ENCODE measurements around the gene CHMP2A. TPM values are rescaled to one million over a fixed set of nuclear protein-coding genes. Genes with fewer than 3 reads are reported as not detected.

CHMP2A gene
- total and polyA plus RNA-seq, 7 experiments from 2014 or later, result 64.3 to 193 (median 98.2) TPM

DNA sequence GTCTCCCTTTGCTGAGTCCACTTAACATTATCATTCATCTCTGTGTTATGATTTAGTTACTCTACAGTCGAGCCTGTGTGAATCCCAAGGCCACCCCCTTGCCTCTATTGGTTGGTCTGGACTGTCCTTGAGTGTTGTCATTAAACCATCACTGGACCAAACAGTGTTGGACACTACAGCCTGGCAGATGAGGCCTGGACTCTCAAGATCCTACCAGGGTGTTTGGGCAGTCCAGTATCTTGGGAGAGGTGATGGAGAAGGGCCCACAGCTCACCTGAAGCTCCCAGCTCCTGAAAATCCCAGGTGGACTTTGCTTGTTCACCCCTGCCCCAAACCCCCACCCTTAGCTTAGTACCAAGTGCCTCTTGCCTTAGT, 3.8 kb downstream of the CHMP2A start:
- CTCF ChIA-PET, result interaction anchor here (1.5 kb wide), 1 partner anchor 31 kb away, joined by 3 read pairs; the partner anchor contains the start of gene ZBTB45
- H3K4me3 Mint-ChIP-seq, result no peak overlapping the region
- H3K4me1 Mint-ChIP-seq, result peaks cover 31 to 58% (median 45%) of the 10 kb centered on the region in 7 donors
- Histone ChIP-seq H3K9me3 (ENCODE audit: control insufficient read depth in 2 of 3, low read length in 3 of 3) (no peaks in the 10 kb centered on the region), H3K27ac (ENCODE audit: low read depth, low read length) (no peak overlapping the region), H3K4me3 (ENCODE audit: low read length) (no peak overlapping the region), H3K4me1 (ENCODE audit: control insufficient read depth in 2 of 2, insufficient read depth in 2 of 2, low read length in 2 of 2) (peaks cover 23 to 24% of the 10 kb centered on the region in 2 donors), H3K27me3 (ENCODE audit: control insufficient read depth in 2 of 2, insufficient read depth in 2 of 2, low read length in 2 of 2) (no peaks in the 10 kb centered on the region), H3K36me3 (ENCODE audit: control insufficient read depth in 2 of 3, insufficient read depth in 3 of 3, low read length in 3 of 3) (peaks cover 5 to 74% (median 34%) of the 10 kb centered on the region in 3 experiments)
- intact Hi-C loops (cut with micrococcal nuclease), result no loop called here
- POLR2A ChIA-PET, result interaction anchor here (0.9 to 1.9 kb wide), 2 partner anchors 11 to 22 kb away, joined by 7 to 9 read pairs; partner anchors contain the start of gene MZF1
- H3K27me3 Mint-ChIP-seq, result no peaks in the 10 kb centered on the region
- peaks cover 8 to 50% (median 25%) of the 10 kb centered on the region in 5 donors for H3K36me3 Mint-ChIP-seq
- no peak for DNase-seq
- H3K9me3 Mint-ChIP-seq, result peaks cover 0 to 7% (median 0%) of the 10 kb centered on the region in 11 donors
- H3K27ac Mint-ChIP-seq, result peak overlapping the region in 3 of 9 donors; percentile 38 to 69 (median 51)
- ATAC-seq, result no peak

DNA sequence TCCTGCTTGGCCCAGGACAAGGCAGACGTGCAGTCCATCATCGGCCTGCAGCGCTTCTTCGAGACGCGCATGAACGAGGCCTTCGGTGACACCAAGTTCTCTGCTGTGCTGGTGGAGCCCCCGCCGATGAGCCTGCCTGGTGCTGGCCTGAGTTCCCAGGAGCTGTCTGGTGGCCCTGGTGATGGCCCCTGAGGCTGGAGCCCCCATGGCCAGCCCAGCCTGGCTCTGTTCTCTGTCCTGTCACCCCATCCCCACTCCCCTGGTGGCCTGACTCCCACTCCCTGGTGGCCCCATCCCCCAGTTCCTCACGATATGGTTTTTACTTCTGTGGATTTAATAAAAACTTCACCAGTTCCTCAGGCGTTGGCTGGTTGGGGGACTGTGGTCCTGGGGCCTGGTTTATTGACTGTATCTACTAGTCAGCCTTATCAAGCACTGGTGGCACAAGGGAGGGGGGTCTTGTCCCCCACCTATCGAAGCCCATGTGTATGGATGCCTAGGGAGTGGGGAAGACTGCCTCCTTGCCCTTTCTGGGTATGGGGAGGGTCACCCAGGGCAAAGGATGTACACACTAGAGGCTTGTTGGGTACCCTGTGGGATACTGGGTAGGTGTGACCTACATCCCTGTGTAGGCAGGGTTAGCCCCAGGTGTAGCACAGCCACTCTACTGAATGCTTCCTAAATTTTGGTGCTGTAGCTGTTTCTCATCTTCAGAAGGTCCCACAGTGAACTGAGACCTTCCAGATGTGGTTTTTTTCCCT, 4.4 kb downstream of the CHMP2A start:
- H3K4me3 Mint-ChIP-seq, result no peak overlapping the region
- Histone ChIP-seq H3K36me3 (ENCODE audit: control insufficient read depth in 2 of 3, insufficient read depth in 3 of 3, low read length in 3 of 3) (peaks cover 5 to 75% (median 36%) of the 10 kb centered on the region in 3 experiments), H3K9me3 (ENCODE audit: control insufficient read depth in 2 of 3, low read length in 3 of 3) (no peaks in the 10 kb centered on the region), H3K27ac (ENCODE audit: low read depth, low read length) (no peak overlapping the region), H3K27me3 (ENCODE audit: control insufficient read depth in 2 of 2, insufficient read depth in 2 of 2, low read length in 2 of 2) (no peaks in the 10 kb centered on the region), H3K4me3 (ENCODE audit: low read length) (no peak overlapping the region), H3K4me1 (ENCODE audit: control insufficient read depth in 2 of 2, insufficient read depth in 2 of 2, low read length in 2 of 2) (peaks cover 27 to 28% of the 10 kb centered on the region in 2 donors)
- peak overlapping the region in 2 of 9 donors; percentile 51 to 69 for H3K27ac Mint-ChIP-seq
- H3K36me3 Mint-ChIP-seq, result peaks cover 8 to 53% (median 29%) of the 10 kb centered on the region in 5 donors
- DNase-seq, result no peak
- H3K4me1 Mint-ChIP-seq, result peaks cover 35 to 60% (median 49%) of the 10 kb centered on the region in 7 donors
- H3K27me3 Mint-ChIP-seq, result no peaks in the 10 kb centered on the region
- H3K9me3 Mint-ChIP-seq, result peaks cover 0 to 8% (median 0%) of the 10 kb centered on the region in 11 donors
- ChIA-PET CTCF (interaction anchor here (1.5 kb wide), 1 partner anchor 31 kb away, joined by 3 read pairs; the partner anchor contains the start of gene ZBTB45), POLR2A (interaction anchor here (1.0 to 1.9 kb wide), 2 partner anchors 19 to 22 kb away, joined by 3 to 9 read pairs; partner anchors contain the start of gene MZF1)
- ATAC-seq, result no peak
- intact Hi-C loops (cut with micrococcal nuclease), result no loop called here

DNA sequence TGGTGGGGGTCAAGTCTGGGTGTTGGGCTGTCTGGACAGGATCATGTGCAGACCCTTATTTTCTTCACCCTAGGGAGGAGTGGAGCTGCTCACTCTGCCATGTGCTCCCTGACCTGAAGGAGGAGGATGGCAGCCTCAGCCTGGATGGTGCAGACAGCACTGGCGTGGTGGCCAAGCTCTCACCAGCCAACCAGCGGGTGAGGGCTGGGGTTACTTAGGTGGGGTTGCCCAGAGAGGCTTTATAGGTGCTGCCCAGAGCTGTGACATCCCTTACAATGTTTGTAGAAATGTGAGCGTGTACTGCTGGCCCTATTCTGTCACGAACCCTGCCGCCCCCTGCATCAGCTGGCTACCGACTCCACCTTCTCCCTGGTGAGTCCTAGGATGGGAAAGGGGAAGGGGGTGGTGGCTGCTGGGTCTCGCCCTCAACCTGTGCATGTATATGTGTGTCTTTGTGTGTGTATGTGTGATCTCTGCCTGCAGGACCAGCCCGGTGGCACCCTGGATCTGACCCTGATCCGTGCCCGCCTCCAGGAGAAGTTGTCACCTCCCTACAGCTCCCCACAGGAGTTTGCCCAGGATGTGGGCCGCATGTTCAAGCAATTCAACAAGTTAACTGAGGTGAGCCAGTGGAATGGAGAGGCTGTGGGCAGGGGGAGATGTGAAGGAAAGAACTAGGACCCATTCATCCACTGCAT, 5.1 kb downstream of the CHMP2A start:
- CTCF ChIA-PET, result no interaction called here
- DNase-seq, result peak in 1 of 9 donors; percentile 21
- Histone ChIP-seq H3K4me1 (ENCODE audit: control insufficient read depth in 2 of 2, insufficient read depth in 2 of 2, low read length in 2 of 2) (peaks cover 25 to 26% of the 10 kb centered on the region in 2 donors), H3K27ac (ENCODE audit: low read depth, low read length) (peak overlapping the region; percentile 14), H3K9me3 (ENCODE audit: control insufficient read depth in 2 of 3, low read length in 3 of 3) (no peaks in the 10 kb centered on the region), H3K36me3 (ENCODE audit: control insufficient read depth in 2 of 3, insufficient read depth in 3 of 3, low read length in 3 of 3) (peaks cover 5 to 82% (median 36%) of the 10 kb centered on the region in 3 experiments), H3K27me3 (ENCODE audit: control insufficient read depth in 2 of 2, insufficient read depth in 2 of 2, low read length in 2 of 2) (no peaks in the 10 kb centered on the region), H3K4me3 (ENCODE audit: low read length) (no peak overlapping the region)
- Mint-ChIP-seq H3K4me1 (peaks cover 35 to 57% (median 45%) of the 10 kb centered on the region in 7 donors), H3K36me3 (peaks cover 8 to 54% (median 29%) of the 10 kb centered on the region in 5 donors), H3K27me3 (peaks cover 0 to 2% (median 0%) of the 10 kb centered on the region in 5 donors), H3K27ac (peak overlapping the region in 3 of 9 donors; percentile 31 to 47 (median 38)), H3K4me3 (no peak overlapping the region), H3K9me3 (peaks cover 0 to 14% (median 0%) of the 10 kb centered on the region in 11 donors)
- intact Hi-C loops (cut with micrococcal nuclease), result no loop called here
- POLR2A ChIA-PET, result interaction anchor here (0.8 to 3.1 kb wide), 4 partner anchors 11 to 89 kb away, joined by 3 to 20 read pairs (median 3); partner anchors contain the start of gene UBE2M
- ATAC-seq, result no peak

DNA sequence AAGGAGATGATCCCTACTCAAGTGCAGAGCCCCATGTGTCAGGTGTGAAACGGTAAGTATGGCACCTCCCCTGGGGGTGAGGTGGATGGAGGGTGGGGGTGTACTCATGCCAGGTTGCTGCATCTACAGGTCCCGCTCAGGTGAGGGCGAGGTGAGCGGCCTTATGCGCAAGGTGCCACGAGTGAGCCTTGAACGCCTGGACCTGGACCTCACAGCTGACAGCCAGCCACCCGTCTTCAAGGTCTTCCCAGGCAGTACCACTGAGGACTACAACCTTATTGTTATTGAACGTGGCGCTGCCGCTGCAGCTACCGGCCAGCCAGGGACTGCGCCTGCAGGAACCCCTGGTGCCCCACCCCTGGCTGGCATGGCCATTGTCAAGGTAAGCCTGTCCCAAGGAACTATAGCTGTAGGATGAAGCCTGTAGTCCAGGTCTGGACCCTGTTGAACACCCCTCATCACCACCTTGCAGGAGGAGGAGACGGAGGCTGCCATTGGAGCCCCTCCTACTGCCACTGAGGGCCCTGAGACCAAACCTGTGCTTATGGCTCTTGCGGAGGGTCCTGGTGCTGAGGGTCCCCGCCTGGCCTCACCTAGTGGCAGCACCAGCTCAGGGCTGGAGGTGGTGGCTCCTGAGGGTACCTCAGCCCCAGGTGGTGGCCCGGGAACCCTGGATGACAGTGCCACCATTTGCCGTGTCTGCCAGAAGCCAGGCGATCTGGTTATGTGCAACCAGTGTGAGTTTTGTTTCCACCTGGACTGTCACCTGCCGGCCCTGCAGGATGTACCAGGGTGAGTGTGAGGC, 5.8 kb downstream of the CHMP2A start:
- Mint-ChIP-seq H3K36me3 (peaks cover 8 to 54% (median 31%) of the 10 kb centered on the region in 5 donors), H3K27ac (no peak overlapping the region), H3K4me1 (peaks cover 30 to 50% (median 41%) of the 10 kb centered on the region in 7 donors), H3K4me3 (no peak overlapping the region), H3K9me3 (peaks cover 0 to 14% (median 0%) of the 10 kb centered on the region in 11 donors), H3K27me3 (peaks cover 0 to 2% (median 0%) of the 10 kb centered on the region in 5 donors)
- H3K27ac ChIP-seq (ENCODE audit: low read depth, low read length), result peak overlapping the region; percentile 14
- H3K27me3 ChIP-seq (ENCODE audit: control insufficient read depth in 2 of 2, insufficient read depth in 2 of 2, low read length in 2 of 2), result no peaks in the 10 kb centered on the region
- peaks cover 5 to 83% (median 36%) of the 10 kb centered on the region in 3 experiments for H3K36me3 ChIP-seq (ENCODE audit: control insufficient read depth in 2 of 3, insufficient read depth in 3 of 3, low read length in 3 of 3)
- no peaks in the 10 kb centered on the region for H3K9me3 ChIP-seq (ENCODE audit: control insufficient read depth in 2 of 3, low read length in 3 of 3)
- ChIA-PET POLR2A (interaction anchor here (0.8 to 3.1 kb wide), 5 partner anchors 8 to 88 kb away, joined by 3 to 20 read pairs (median 4); partner anchors contain the start of gene UBE2M), CTCF (no interaction called here)
- intact Hi-C loops (cut with micrococcal nuclease), result no loop called here
- peak in 1 of 9 donors; percentile 22 for DNase-seq
- no peak for ATAC-seq
- peaks cover 21 to 22% of the 10 kb centered on the region in 2 donors for H3K4me1 ChIP-seq (ENCODE audit: control insufficient read depth in 2 of 2, insufficient read depth in 2 of 2, low read length in 2 of 2)
- H3K4me3 ChIP-seq (ENCODE audit: low read length), result no peak overlapping the region

DNA sequence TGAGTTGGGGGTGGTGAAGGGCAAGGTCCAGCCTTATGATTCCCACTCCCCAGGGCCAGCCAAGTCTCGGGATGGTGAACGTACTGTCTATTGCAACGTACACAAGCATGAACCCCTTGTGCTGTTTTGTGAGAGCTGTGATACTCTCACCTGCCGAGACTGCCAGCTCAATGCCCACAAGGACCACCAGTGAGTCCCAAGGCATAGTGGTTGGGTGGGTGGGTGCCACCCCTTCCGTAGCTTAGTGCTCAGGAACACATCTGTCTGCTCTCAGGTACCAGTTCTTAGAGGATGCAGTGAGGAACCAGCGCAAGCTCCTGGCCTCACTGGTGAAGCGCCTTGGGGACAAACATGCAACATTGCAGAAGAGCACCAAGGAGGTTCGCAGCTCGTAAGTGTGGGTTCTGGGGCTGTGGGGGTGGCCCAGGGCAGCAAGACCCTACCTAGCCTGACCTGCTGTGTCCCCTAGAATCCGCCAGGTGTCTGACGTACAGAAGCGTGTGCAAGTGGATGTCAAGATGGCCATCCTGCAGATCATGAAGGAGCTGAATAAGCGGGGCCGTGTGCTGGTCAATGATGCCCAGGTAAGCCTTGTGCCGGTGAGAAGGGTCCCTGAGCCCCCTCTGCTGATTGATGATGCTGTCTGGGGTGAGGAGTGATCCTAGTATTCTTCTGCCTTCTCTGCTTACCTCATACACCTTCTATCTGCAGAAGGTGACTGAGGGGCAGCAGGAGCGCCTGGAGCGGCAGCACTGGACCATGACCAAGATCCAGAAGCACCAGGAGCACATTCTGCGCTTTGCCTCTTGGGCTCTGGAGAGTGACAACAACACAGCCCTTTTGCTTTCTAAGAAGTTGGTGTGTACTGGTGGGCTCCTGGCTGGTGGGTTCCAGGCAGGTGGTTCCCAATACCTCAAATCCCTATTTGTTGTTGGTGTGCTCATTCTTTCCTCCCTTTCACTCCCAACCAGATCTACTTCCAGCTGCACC, 7.3 kb downstream of the CHMP2A start:
- Mint-ChIP-seq H3K27me3 (peaks cover 0 to 9% (median 0%) of the 10 kb centered on the region in 5 donors), H3K9me3 (peaks cover 0 to 17% (median 0%) of the 10 kb centered on the region in 11 donors), H3K4me3 (peak overlapping the region in 7 of 10 donors; percentile 25 to 98 (median 85)), H3K27ac (peak overlapping the region in 3 of 9 donors; percentile 17 to 46 (median 33)), H3K36me3 (peaks cover 3 to 46% (median 21%) of the 10 kb centered on the region in 5 donors), H3K4me1 (peaks cover 31 to 46% (median 36%) of the 10 kb centered on the region in 7 donors)
- ChIA-PET CTCF (no interaction called here), POLR2A (interaction anchor here (0.7 to 3.1 kb wide), 8 partner anchors 9 to 262 kb away, joined by 3 to 20 read pairs (median 4); partner anchors contain the start of gene UBE2M)
- ATAC-seq (no peak), DNase-seq (no peak)
- Histone ChIP-seq H3K9me3 (ENCODE audit: control insufficient read depth in 2 of 3, low read length in 3 of 3) (no peaks in the 10 kb centered on the region), H3K36me3 (ENCODE audit: control insufficient read depth in 2 of 3, insufficient read depth in 3 of 3, low read length in 3 of 3) (peaks cover 5 to 78% (median 36%) of the 10 kb centered on the region in 3 experiments), H3K27ac (ENCODE audit: low read depth, low read length) (peak overlapping the region; percentile 25), H3K27me3 (ENCODE audit: control insufficient read depth in 2 of 2, insufficient read depth in 2 of 2, low read length in 2 of 2) (no peaks in the 10 kb centered on the region), H3K4me1 (ENCODE audit: control insufficient read depth in 2 of 2, insufficient read depth in 2 of 2, low read length in 2 of 2) (peaks cover 16% of the 10 kb centered on the region in 2 donors), H3K4me3 (ENCODE audit: low read length) (no peak overlapping the region)
- intact Hi-C loops (cut with micrococcal nuclease), result no loop called here

Measured in naive thymus-derived CD4-positive, alpha-beta T cell (primary cell).